ENCODE results near the gene RFC1.

Gene RFC1

DNA sequence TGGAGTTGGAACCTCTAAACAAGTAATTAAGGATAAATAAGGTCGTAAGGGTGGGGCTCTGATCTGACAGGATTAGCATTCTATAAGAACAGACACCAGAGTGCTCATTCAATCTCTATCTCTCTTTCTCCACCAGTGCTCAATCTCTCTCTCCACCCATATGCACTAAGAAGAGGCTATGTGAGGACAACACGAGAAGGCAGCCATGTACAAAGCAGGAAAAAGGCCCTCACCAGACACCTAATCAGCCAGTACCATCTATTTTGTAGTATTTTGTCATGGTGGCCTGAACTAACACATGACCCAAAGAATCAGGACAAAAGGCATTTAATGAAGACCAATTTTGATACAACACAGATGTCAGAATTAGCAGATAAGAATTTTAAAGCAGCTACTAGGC lies 16.8 kb downstream of the RFC1 start:
- DNase-seq = no peak

DNA sequence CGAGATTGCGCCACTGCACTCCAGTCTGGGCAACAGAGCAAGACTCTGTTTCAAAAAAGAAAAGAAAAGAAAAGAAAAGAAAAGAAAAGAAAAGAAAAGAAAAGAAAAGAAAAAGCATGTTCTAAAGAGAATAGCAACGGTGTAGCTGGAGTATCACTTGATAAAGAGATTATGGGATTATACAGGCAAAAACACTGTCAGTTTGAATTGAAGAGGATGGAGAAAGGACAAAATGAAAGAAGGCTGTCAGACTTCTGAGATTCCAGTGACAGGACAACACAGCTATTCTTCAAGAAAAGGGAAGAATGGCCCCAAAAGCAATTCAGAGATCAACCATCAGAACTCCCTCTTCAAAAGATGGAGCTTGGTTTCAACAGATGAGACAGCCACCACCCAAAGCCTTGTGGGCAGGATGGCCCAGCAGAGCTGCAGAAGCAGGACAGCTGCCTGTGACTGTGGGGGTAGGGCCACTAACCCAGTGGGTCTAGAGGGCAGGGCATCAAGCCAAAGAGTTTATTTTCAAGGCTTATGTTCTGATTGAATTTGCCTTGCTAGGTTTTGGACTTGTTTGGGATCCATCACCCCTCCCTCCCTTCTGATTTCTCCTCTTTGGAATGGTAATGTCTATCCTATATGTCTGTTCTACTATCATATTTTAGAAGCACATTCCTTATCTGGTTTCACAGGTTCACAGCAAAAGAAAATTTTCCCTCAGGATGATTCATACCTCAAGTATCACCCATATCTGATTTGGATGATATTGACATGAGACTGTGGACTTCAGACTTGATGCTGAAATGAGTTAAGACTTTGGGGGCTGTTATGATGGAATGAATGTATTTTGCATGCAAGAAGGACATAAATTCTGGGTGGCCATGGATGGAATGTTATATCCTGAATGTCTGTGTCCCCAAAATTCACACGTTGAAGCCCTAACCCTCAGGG lies 17.5 kb downstream of the RFC1 start:
- no peak for DNase-seq

DNA sequence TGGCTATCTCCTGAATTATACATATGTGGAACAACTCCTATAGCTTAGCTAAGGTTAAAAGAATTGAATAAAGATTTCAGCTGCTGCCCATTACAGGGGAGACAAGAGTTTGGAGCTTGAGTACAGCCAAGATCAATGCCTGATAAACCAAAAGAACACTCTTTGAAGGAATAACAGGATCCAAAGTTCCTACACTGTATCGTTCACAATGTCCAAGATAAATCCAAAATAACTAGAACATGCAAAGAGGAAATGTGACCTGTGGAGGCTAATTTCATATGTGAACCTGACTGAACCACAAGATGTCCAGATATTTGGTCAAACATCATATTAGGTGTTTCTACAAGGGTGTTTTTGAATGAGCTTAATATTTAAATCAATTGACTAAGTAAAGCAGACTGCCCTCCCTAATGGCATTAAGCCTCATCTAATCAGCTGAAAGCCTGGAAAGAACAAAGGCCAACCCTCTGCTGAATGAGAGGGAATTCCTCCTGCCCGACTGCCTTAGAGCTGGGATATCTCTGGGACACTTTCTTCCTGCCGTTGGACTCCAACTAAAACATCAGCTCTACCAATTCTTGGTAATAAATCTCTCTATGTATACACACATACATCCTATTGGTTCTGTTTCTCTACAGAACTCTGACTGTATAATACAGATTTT lies 19.2 kb downstream of the RFC1 start:
- DNase-seq = no peak

DNA sequence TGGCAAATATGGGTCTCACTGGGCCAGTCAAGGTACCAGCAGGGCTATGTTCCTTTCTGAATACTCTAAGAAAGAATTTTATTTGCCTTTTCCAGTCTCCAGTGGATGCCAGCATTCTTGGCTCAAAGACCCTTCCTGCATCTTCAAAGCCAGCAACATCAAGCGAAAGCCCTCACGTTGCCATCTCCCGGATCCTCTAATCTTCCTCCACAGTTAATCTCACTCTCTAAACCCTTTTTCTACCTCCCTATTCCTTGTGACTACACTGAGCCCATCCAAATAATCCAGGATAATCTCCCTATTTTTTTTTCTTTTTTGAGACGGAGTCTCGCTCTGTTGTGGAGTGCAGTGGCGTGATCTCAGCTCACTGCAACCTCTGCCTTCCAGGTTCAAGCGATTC lies 23.4 kb downstream of the RFC1 start:
- no peak for DNase-seq

DNA sequence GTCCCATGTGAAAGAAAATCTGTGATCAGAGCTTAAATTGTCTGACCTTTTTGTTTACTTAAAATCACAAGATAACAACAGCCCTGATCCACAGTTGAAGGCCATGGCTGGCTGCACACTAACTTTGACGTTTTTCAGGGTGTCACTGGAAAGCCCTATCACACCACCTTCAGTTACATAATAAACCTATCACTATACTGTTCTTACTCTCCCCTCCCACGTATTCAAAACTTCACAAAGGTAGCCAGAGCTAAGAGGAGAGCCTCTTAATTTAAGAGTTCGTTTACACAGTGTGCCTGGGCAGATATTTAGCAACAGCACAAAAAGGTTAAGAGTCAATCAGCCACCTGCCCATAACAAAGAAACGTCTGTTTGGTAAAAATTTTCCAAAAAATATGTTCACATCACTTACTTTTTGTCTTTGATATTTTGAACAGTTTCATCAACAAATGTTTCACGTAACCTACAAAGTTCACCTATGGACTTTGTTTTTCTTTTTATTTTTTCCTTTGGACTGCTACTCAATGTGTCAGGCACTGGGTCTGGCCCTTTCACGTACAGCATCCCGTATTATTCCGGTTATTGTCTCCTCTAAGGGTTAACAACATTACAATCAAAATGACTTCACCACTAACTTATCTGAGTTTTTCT lies 25.0 kb downstream of the RFC1 start:
- no peak for DNase-seq

DNA sequence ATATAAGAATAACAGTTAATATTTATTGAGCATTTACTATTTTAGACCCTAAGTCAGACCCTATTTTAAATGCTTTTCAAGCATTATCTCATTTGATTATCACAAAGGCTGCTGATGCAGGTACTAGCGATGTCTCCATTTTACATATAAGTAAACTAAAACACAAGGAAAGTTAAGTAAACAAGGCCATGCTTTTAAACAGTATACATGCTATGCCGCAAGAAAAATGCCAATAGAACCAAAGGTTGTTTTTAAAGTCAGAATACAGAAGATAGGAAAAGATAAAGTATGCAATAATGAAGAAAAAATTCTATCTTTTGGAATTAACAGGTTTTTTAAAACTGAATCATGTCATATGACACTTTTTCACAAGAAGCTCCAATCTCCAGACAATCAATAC lies 26.2 kb downstream of the RFC1 start:
- DNase-seq = no peak

DNA sequence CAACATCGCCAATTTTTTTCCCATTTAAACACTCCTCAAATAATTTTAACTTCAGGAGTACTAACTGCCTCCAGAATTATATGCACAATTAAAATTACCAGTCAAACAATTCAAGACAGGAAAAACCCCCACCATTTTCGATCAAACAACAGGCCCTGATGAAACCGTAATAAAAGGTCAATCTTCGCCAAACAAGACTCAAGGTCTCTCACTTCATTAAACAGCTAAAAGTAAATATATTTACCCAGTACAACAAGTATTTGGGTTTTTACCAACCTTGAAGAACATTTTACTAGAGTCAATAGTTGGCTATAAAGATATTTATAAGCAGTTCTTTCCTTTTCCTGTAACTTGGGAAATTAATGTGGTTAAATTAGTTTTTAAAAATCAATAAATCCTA lies 28.3 kb downstream of the RFC1 start:
- no peak for DNase-seq

DNA sequence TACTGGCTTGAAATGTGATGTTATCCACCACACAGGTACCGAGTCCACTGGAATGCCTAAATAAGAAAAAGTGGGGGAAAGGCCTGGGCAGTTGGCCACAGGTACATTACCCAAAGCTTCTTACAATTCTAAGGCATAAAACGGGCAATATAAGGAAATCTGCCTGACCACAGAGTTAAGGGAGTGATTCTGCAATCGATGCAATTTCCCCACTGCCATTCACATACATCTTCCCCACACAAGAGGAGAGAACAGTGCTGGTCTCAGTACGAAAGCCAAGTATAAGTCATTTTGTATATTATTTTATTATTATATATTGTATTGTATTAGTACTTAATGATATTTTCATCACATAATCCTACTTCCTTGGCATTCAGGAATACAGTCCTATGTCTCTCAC lies 30.6 kb downstream of the RFC1 start:
- DNase-seq = no peak

DNA sequence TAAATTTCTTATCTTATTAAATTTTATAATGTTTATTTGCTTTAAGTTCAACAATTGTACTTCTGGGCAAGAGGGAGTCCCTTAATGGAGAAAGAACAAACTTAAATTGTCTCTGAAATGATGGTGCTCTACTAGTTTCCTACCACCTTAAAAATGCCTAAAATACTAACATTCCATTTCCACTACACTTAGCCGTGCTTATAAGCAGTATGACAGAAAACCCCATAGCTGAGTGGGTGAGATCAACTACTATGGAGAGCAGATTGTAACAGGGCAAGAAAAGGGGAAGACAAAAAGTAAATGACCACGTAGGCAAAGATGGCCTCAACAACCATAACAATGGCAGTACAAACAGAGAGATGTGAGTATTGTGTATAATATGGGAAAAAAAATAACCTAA lies 35.0 kb downstream of the RFC1 start:
- DNase-seq = no peak

DNA sequence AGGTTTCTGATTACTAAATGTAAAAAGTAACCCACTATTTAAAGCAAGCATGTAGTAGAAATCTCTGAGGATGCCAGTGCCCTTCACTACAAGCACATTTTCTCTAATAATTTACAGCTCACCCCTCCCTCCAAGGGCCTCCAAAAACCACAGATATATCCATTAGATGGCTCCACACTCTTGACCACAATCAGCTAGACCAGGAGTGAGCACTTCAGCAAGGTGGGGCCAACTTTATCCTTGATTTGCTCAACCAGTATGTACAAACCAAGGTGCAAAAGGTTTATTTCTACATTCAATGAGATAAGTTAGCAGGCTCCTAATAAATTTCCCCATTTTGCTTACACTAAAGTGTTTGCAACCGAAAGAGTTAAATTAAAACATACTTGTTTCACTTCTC lies 35.8 kb downstream of the RFC1 start:
- no peak for DNase-seq

DNA sequence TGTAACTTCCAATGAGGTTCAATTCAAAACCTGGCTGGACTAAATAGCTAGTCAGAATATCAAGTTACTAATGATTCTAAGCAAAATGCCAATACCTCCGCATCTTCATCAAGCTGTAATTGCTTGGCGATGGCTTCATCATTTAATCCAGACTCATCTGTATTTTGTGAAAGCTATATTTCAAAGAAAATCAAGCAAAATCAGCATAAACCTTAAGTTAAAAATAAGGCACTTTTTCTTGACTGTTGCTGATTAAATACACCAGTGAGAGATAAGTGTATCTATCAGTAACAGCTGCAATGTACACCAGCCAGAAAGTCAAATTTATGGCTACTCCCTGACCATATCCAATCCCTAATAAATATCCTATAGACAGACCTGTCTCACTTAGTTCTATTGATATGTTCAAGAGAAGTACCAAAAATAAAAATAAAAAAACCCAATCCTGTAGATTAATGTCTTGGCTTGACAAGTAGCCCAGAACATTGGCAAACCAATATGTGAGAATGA lies 39.6 kb downstream of the RFC1 start:
- no peak for DNase-seq

DNA sequence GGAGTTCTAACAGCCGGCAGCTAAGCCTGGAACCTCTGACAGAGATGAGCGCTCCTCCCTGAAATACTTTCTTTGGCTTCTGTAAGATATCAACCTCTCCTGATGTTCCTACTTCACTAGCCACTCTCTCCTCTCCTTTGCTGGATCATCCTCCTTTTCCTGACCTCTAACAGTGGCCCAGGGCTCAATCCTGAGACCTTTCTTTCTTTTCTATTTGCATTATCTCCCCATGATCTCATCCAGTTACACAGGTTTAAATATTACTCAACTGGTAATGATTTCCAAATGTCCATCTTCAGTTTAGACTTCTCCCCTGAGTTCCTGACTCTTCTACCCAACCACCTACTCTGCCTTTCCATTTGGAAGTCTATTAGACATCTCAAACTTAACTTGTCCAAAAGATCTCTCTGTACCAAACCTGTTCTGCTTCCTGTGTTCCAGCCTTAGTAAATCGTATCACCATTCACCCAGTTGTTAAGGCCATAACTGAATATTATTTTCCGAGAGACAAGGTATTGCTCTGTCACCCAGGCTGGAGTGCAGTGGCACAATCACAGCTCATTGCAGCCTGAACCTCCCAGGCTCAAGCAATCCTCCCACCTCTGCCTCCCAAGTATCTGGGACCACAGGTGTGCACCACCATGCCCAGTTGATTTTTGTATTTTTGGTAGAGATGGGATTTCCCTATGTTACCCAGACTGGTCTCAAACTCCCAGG lies 41.1 kb downstream of the RFC1 start:
- DNase-seq = no peak

DNA sequence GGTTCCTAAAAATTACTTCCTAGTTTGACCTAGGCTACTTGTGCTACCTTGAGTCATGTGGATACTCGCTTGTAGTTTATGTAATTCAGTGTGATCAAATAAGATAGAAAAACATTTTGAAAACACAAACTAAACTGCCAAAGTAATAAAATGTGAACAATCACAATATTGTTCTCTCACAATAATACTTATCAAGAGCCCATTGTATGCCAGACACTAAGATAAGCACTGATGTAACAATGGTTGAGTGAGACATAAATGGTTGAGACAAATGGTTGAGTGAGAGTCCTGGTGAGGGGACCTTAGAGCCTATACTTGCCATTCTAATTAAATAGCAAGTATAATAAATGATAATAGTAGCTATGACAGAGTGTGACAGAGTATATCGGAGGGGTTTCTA lies 41.7 kb downstream of the RFC1 start:
- DNase-seq = no peak

DNA sequence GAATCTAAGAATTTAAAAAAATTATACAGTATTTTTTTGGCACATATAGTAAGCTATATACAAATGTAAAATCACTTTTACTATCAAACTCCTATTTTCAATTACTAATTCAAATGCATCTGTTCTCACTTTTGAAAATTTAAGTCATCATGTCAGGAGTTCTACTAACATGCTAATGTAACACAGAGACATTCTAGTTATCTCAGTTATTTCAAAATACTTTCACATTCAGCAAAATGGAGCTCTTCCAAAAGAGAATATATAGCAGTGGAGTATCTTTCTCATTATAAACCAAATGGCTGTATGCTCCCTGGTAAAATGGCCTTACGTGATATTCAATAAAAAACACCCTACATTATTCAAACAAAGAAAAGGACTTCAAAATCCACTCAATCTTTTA lies 42.3 kb downstream of the RFC1 start:
- no peak for DNase-seq

DNA sequence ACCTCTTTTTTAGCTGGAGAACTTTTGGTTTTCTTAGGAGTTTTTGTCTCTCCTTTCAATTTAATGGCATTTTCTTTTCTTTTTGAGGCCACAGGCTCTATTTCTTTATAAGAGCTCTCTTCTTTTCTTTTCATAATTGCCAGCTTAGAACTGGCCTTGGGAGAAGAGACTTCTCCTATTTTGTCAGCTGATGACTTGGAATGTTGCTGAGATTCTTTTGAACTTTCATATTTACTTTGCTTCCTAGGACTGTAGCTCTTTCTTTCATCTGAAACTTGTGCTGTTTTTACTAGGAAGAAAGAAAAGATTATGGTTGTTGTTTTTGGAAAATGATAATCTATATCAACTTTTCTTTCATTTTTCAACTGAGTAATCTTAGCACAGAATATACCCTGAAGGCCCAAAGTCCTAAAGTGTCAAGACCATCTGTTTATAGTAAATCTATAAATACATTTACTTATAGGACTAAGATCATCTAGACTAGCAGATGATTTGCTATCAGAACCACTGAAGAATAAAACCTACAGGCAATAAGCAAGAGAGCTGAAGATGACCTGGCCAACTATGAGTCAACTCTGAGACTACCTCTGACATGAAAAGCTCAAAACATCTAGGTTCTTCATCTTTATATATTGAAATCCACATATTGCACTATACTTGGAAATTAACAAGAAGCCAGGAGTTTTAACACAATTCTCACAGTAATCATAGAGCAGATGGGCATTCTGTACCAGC lies 45.6 kb downstream of the RFC1 start:
- no peak for DNase-seq

DNA sequence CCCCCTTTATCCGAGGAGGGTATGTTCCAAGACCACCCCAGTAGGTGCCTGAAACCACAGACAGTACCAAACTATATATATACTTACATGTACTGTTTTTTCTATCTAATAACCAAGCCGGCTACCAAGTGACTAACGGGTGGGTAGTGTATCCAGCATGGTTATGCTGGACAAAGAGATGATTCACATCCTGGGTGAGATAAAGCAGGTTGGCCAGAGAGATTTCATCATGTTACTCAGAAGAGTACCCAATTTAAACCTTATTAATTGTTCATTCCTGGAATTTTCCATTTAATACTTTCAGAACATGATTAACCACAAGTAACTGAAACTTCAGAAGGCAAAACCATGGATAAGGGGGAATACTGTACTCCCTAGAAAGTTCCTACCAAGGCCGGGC lies 46.5 kb downstream of the RFC1 start:
- no peak for DNase-seq

DNA sequence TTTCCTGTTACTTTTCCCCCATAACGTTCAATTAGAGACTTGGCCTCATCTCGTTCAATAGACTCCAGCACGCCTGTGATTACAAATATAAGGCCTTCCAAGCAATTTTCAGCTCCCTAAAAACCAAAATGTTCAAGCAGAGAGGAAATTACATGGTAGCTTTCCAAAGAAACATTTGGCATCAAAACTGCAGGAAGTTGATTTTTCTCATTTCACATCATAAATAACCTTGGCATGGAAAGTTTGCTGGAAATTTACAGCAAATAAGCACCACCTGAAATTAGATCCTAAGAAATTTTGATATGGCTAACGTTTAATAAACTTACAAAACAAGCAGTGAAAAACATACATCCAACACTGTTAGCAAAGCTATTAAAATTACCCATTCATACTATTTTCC lies 53.3 kb downstream of the RFC1 start:
- no peak for DNase-seq

DNA sequence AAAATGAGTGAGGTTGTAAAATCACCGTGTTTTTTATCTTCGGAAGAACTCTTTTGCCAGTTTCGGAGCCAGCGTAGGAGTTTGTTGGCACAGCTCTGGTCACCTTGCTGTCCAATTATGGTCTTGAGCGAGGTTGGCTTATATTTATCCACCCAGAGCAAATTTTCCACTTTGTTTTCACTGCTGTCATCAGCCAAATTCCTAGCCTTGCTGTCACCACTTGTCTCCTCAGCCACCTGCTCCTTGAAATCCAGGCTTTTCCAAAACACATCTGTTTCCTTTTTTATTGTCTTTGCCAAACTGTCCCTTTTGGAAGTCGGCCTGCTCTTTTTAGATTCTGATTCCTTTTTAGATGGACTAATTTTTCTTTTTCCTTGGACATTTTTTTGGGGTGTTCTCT lies 57.6 kb downstream of the RFC1 start:
- no peak for DNase-seq

DNA sequence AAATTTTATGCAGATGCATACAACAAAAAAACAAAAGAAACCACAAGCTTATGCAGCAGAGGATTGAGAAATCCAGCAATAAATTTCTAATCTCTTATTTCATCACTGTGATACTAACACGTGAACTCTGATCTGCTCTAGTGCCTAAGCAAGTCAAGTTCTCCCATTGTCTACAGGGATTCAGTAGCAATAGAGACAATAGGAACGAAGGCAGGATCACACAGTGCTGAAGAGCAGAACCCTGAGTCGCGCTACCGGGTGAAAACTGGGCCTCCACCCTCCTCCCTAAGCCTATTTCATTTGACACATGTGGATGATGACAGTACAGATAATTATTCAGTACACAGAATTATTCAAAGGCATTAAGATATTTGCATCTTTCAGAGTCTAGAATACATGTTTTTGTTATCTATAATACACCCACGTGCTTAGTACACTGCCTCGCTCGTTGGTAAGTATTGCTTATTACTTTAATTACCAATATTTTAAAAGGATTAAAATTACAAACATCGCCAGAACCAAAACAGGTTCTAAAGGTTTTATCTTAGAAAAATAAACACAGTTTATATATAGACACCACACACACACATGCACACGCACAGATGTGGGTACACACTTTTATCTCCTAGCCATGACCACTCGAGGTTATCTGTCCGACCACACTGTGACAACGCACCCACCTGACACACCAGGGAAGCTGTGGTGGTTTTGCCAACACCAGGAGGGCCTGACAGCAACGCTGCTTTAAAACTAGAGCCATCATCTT lies 60.1 kb downstream of the RFC1 start:
- DNase-seq = no peak

DNA sequence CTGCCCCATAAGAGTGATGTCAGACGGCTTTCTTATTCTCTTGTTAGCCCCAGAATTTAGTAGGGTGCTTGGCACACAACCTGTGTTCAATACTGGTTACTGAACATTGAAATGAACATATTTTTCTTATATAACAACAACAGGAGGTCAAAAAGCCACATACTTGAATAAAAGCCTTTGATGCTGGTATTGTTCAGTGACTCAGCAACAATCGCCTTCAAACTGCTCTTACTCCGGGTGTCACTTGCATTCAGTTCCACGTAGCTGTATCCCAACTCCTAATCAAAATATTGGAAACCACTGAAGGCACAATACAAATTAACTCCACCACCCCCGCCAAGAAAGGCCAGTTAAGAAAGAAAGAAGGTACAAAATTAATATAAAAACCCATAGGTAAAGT lies 61.5 kb downstream of the RFC1 start:
- DNase-seq = no peak

DNA sequence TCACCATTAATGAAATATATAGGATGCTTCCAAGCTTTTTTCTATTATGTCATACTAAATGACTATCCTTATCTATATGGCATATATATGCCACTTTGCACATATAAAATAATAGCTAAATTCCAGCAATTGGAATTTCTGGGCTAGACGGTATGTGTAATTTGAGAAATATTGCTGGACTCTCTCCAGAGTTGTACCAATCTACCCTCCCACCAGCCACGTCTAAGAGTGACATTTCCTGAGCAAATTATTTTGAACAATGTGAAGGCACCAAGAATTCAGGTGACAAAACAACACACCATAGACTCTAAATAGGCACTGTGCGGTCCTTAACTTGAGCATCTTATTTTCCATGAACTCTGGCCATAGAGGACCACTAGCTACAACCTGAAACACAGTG lies 62.3 kb downstream of the RFC1 start:
- DNase-seq = no peak

DNA sequence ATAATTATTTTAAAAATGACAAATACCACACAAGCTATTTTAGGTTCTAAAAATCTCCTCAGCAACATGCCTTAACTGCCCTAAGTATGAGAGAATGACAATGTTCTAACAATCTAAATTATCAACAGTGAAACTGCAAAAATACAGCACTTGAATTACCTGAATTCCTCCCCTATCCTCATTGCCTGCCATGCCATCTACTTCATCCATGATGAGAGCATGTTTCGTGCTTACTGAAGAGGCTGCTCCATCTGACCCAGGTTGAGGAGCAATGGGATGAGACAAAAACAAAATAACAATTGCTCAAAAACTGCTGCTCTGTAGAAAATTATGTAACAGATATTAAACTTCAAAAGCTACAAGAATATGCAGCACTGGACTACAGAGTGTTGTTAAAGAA lies 63.3 kb downstream of the RFC1 start:
- no peak for DNase-seq
